ENCODE measurements around the gene INTS14. TPM values are rescaled to one million over a fixed set of nuclear protein-coding genes. Genes with fewer than 3 reads are reported as not detected.

The INTS14 gene
- total and polyA plus RNA-seq, 9 of the 15 experiments (the other 6 are each of a cell fraction or from before 2014, with no cell fraction given): 30.5 to 92.4 (median 46.5) TPM

- TF ChIP-seq ZNF766 (CRISPR knock-in tag; conservative IDR thresholded peaks at IDR 0.05) (no peak), ZNF695 (CRISPR knock-in tag; IDR thresholded peaks at IDR 0.05) (no peak), BCLAF1 (IDR thresholded peaks at IDR 0.05; ENCODE audit: borderline replicate concordance in 1 of 2, control insufficient read depth in 1 of 2, low read depth in 2 of 2, low read length in 1 of 2) (no peak), TBL1XR1 (IDR thresholded peaks at IDR 0.05; ENCODE audit: low read length in 2 of 2) (no peak), RBM25 (IDR thresholded peaks at IDR 0.05; ENCODE audit: low read depth, low read length, severe bottlenecking) (no peak), ZNF165 (CRISPR knock-in tag; IDR thresholded peaks at IDR 0.05; ENCODE audit: borderline replicate concordance) (no peak), MEF2D (tag; conservative IDR thresholded peaks at IDR 0.05; ENCODE audit: low read depth) (no peak), KDM4B (IDR thresholded peaks at IDR 0.05; ENCODE audit: borderline replicate concordance in 2 of 2, low read depth in 1 of 2) (no peak), USF2 (CRISPR knock-in tag; IDR thresholded peaks at IDR 0.05) (no peak), POLR2AphosphoS2 (IDR thresholded peaks at IDR 0.05; ENCODE audit: low read length) (no peak), USF1 (CRISPR knock-in tag; IDR thresholded peaks at IDR 0.05) (no peak), PHF21A (IDR thresholded peaks at IDR 0.05; ENCODE audit: borderline replicate concordance, low read depth) (no peak), SNIP1 (IDR thresholded peaks at IDR 0.05; ENCODE audit: low read depth) (no peak), ZNF347 (CRISPR knock-in tag; IDR thresholded peaks at IDR 0.05; ENCODE audit: low read depth) (no peak), NCOA4 (IDR thresholded peaks at IDR 0.05; ENCODE audit: partially characterized antibody) (no peak), HINFP (tag; conservative IDR thresholded peaks at IDR 0.05; ENCODE audit: low read depth) (no peak), JUNB (CRISPR knock-in tag; conservative IDR thresholded peaks at IDR 0.05) (no peak), ZNF699 (CRISPR knock-in tag; IDR thresholded peaks at IDR 0.05; ENCODE audit: insufficient replicate concordance) (no peak), STAT5B (CRISPR knock-in tag; IDR thresholded peaks at IDR 0.05) (no peak), NR2C2 (CRISPR knock-in tag; IDR thresholded peaks at IDR 0.05) (no peak), NR2C2 (tag; IDR thresholded peaks at IDR 0.05) (peak; percentile 58; the same call in 1 of the 2 replicates), ELF1 (tag; IDR thresholded peaks at IDR 0.05) (no peak)
Observed at GRCh38 chr15:65530318-65531111, 80.4 kb downstream of the INTS14 start, which contains the start of gene HACD3 (continued).
